ENCODE measurements around the gene TCP11L1.
"Not testable (repeated sequence)": the region's sequence is repeated elsewhere in the genome, so short reads cannot be mapped to it uniquely, and the experiment has no call there.

Gene TCP11L1

GRCh38 chr11:33065445-33066178, 26.2 kb downstream of the TCP11L1 start:
- DNase-seq (ENCODE audit: low read depth in 1 of 2, low spot score in 1 of 2) = peak; percentile 51 to 64

GRCh38 chr11:33067294-33067693, 27.9 kb downstream of the TCP11L1 start:
- no peak for DNase-seq (ENCODE audit: low read depth in 1 of 2, low spot score in 1 of 2)

GRCh38 chr11:33068611-33069340, 29.4 kb downstream of the TCP11L1 start:
- no peak for DNase-seq (ENCODE audit: low read depth in 1 of 2, low spot score in 1 of 2)

- no peak for DNase-seq (ENCODE audit: low read depth in 1 of 2, low spot score in 1 of 2)
These were observed 33.1 kb downstream of the TCP11L1 start for GRCh38 chr11:33072465-33072864.

GRCh38 chr11:33083918-33084317, 44.5 kb downstream of the TCP11L1 start:
- DNase-seq (ENCODE audit: low read depth in 1 of 2, low spot score in 1 of 2) = no peak

GRCh38 chr11:33086017-33086416, 46.6 kb downstream of the TCP11L1 start:
- no peak for DNase-seq (ENCODE audit: low read depth in 1 of 2, low spot score in 1 of 2)

GRCh38 chr11:33089776-33090175, 50.4 kb downstream of the TCP11L1 start:
- no peak for DNase-seq (ENCODE audit: low read depth in 1 of 2, low spot score in 1 of 2)

- no peak for DNase-seq (ENCODE audit: low read depth in 1 of 2, low spot score in 1 of 2)
These were observed 54.8 kb downstream of the TCP11L1 start for GRCh38 chr11:33094157-33094556.

GRCh38 chr11:33103836-33104235, 64.5 kb downstream of the TCP11L1 start:
- no peak for DNase-seq (ENCODE audit: low read depth in 1 of 2, low spot score in 1 of 2)

- DNase-seq (ENCODE audit: low read depth in 1 of 2, low spot score in 1 of 2) = no peak
These were observed 70.0 kb downstream of the TCP11L1 start for GRCh38 chr11:33109294-33109895.

- no peak for DNase-seq (ENCODE audit: low read depth in 1 of 2, low spot score in 1 of 2)
These were observed 70.7 kb downstream of the TCP11L1 start for GRCh38 chr11:33110083-33110482.

- DNase-seq (ENCODE audit: low read depth in 1 of 2, low spot score in 1 of 2) = no peak
These were observed 77.2 kb downstream of the TCP11L1 start for GRCh38 chr11:33116535-33116934.

- not testable (repeated sequence) for DNase-seq (ENCODE audit: low read depth in 1 of 2, low spot score in 1 of 2)
These were observed 83.3 kb downstream of the TCP11L1 start for GRCh38 chr11:33122696-33123095.
